ENCODE data around the gene ZNF492. TPM values are rescaled to one million over a fixed set of nuclear protein-coding genes. Genes with fewer than 3 reads are reported as not detected.

Gene ZNF492
- not detected in 5 replicates for total RNA-seq (2022; extraction: Qiagen RNA extraction; ENCODE audit: low read depth)

GRCh38 chr19:22633706-22634449 lies at the start of gene ZNF492:
TSS of gene ZNF492 (plus strand) at chr19:22634324. CDS start at chr19:22653400, 19,076 bp downstream.

Other genes starting within 250 kb of the ZNF492 start
- gene ZNF98, start 212.0 kb upstream of the ZNF492 start, total RNA-seq (2022; extraction: Qiagen RNA extraction; ENCODE audit: low read depth), result not detected in 5 replicates
- not detected in 5 replicates for gene ZNF99, start 149.8 kb downstream of the ZNF492 start, total RNA-seq (2022; extraction: Qiagen RNA extraction; ENCODE audit: low read depth)
- gene ZNF723, start 198.0 kb downstream of the ZNF492 start, total RNA-seq (2022; extraction: Qiagen RNA extraction; ENCODE audit: low read depth), result not detected in 5 replicates